Osteocyte (in vitro differentiated cells): ENCODE measurements around the gene FOLR3. TPM values are rescaled to one million over a fixed set of nuclear protein-coding genes. Genes with fewer than 3 reads are reported as not detected.

Source experiments
- DNase-seq: peaks from one replicate; pipeline ENCODE4 v3.0.0; 2021; ENCODE audit warnings: mixed read lengths; ENCODE audit not compliant: unreplicated experiment; ENCODE audit errors: extremely low spot score
- H3K27ac Mint-ChIP-seq: one replicate; pipeline ENCODE4 v1.8.0; 2021; ENCODE audit warnings: mild to moderate bottlenecking, mixed read lengths; ENCODE audit not compliant: unreplicated experiment
- H3K27me3 Mint-ChIP-seq: one replicate; pipeline ENCODE4 v1.8.0; 2021; ENCODE audit warnings: mixed read lengths; ENCODE audit not compliant: unreplicated experiment
- H3K36me3 Mint-ChIP-seq: one replicate; pipeline ENCODE4 v1.8.0; 2021; ENCODE audit warnings: mixed read lengths; ENCODE audit not compliant: unreplicated experiment
- H3K4me1 Mint-ChIP-seq: one replicate; pipeline ENCODE4 v1.8.0; 2021; ENCODE audit warnings: mixed read lengths; ENCODE audit not compliant: unreplicated experiment
- H3K4me3 Mint-ChIP-seq: one replicate; pipeline ENCODE4 v1.8.0; 2021; ENCODE audit warnings: mild to moderate bottlenecking, moderate library complexity, mixed read lengths; ENCODE audit not compliant: unreplicated experiment
- H3K9me3 Mint-ChIP-seq: one replicate; pipeline ENCODE4 v1.8.0; 2021; ENCODE audit warnings: mixed read lengths; ENCODE audit not compliant: unreplicated experiment
- total RNA-seq: library from RNA; stranded (reverse); gene quantifications from 2 replicates; pipeline ENCODE4 v1.2.1, GENCODE V29; 2021
- TF ChIP-seq, protein P1 (sequence below): fragments of 200-600 bp; sonication (generic); IDR thresholded peaks from 2 replicates; pipeline ENCODE4 v1.5.0; 2021; ENCODE audit warnings: antibody characterized with exemption, mild to moderate bottlenecking, moderate library complexity

Gene FOLR3
- total RNA-seq, 1 donor from 2014 or later, result not detected

DNA sequence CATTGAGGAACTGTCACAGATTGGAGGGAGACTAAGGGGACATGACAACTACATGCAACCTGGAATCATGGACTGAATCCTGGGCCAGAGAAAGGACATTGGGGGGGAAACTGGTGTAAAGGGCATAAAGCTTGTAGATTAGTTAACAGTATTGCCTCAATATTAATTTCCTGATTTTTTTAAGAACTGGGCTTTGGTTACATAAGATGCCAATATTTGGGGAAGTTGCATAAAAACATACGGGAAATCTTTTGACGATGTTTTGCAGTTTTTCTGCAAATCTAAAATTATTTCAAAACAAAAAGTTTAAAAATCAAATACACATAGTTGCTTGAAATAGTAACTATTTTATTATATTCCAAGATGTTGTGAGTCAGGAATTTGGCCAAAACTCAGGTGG lies 2.9 kb upstream of the FOLR3 start:
- peaks cover 49% of the 10 kb centered on the region for H3K27me3 Mint-ChIP-seq
- H3K9me3 Mint-ChIP-seq, result peaks cover 8% of the 10 kb centered on the region
- no peak for DNase-seq
- no peak overlapping the region for H3K4me3 Mint-ChIP-seq
- H3K36me3 Mint-ChIP-seq, result peaks cover 6% of the 10 kb centered on the region
- H3K4me1 Mint-ChIP-seq, result no peaks in the 10 kb centered on the region
- H3K27ac Mint-ChIP-seq, result no peak overlapping the region
- TF ChIP-seq, protein P1, sequence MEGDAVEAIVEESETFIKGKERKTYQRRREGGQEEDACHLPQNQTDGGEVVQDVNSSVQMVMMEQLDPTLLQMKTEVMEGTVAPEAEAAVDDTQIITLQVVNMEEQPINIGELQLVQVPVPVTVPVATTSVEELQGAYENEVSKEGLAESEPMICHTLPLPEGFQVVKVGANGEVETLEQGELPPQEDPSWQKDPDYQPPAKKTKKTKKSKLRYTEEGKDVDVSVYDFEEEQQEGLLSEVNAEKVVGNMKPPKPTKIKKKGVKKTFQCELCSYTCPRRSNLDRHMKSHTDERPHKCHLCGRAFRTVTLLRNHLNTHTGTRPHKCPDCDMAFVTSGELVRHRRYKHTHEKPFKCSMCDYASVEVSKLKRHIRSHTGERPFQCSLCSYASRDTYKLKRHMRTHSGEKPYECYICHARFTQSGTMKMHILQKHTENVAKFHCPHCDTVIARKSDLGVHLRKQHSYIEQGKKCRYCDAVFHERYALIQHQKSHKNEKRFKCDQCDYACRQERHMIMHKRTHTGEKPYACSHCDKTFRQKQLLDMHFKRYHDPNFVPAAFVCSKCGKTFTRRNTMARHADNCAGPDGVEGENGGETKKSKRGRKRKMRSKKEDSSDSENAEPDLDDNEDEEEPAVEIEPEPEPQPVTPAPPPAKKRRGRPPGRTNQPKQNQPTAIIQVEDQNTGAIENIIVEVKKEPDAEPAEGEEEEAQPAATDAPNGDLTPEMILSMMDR, result no peak

- DNase-seq, result no peak
- Mint-ChIP-seq H3K27ac (no peak overlapping the region), H3K4me1 (no peaks in the 10 kb centered on the region)
These were observed 562 bp downstream of the FOLR3 start for GRCh38 chr11:72135891-72136683.

GRCh38 chr11:72136684-72137262 lies 1.2 kb downstream of the FOLR3 start:
- Mint-ChIP-seq H3K9me3 (no peaks in the 10 kb centered on the region), H3K27ac (no peak overlapping the region), H3K4me1 (no peaks in the 10 kb centered on the region), H3K27me3 (peaks cover 32% of the 10 kb centered on the region), H3K36me3 (no peaks in the 10 kb centered on the region), H3K4me3 (no peak overlapping the region)
- TF ChIP-seq, protein P1, result no peak
- DNase-seq, result no peak

More at GRCh38 chr11:72135891-72136683, 562 bp downstream of the FOLR3 start:
- Mint-ChIP-seq H3K27me3 (peaks cover 32% of the 10 kb centered on the region), H3K9me3 (no peaks in the 10 kb centered on the region), H3K36me3 (no peaks in the 10 kb centered on the region), H3K4me3 (no peak overlapping the region)
- TF ChIP-seq, protein P1, result no peak

- H3K4me3 Mint-ChIP-seq, result no peak overlapping the region
- no peaks in the 10 kb centered on the region for H3K36me3 Mint-ChIP-seq
- DNase-seq, result no peak
- H3K27me3 Mint-ChIP-seq, result peaks cover 25% of the 10 kb centered on the region
- H3K4me1 Mint-ChIP-seq, result no peaks in the 10 kb centered on the region
- no peak overlapping the region for H3K27ac Mint-ChIP-seq
- TF ChIP-seq, protein P1, result no peak
- H3K9me3 Mint-ChIP-seq, result no peaks in the 10 kb centered on the region
These were observed 3.4 kb downstream of the FOLR3 start for GRCh38 chr11:72138821-72139390.

DNA sequence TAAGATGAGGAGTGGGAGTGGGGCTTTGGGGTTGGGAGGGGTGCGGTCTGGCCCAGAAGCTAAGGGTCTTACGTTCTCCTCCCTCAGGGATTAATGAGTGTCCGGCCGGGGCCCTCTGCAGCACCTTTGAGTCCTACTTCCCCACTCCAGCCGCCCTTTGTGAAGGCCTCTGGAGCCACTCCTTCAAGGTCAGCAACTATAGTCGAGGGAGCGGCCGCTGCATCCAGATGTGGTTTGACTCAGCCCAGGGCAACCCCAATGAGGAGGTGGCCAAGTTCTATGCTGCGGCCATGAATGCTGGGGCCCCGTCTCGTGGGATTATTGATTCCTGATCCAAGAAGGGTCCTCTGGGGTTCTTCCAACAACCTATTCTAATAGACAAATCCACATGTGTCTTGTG lies 4.0 kb downstream of the FOLR3 start:
- TF ChIP-seq, protein P1, result no peak
- H3K36me3 Mint-ChIP-seq, result no peaks in the 10 kb centered on the region
- no peak overlapping the region for H3K4me3 Mint-ChIP-seq
- H3K9me3 Mint-ChIP-seq, result no peaks in the 10 kb centered on the region
- H3K27me3 Mint-ChIP-seq, result peaks cover 24% of the 10 kb centered on the region
- no peak for DNase-seq
- H3K4me1 Mint-ChIP-seq, result no peaks in the 10 kb centered on the region
- H3K27ac Mint-ChIP-seq, result no peak overlapping the region
